H9 (cell line): ENCODE results near the gene FGF12. TPM values are rescaled to one million over a fixed set of nuclear protein-coding genes. Genes with fewer than 3 reads are reported as not detected.

Experiments used
- DNase-seq: peaks from one replicate; pipeline ENCODE4 v3.0.0-alpha.2; 2017
- H2AFZ ChIP-seq: one replicate; pipeline ENCODE4 v1.6.1; 2013; ENCODE audit warnings: mild to moderate bottlenecking, low read length, control low read depth, moderate library complexity
- H2AK5ac ChIP-seq: 2 replicates; pipeline ENCODE4 v1.6.1; 2013; ENCODE audit warnings: low read length, control low read depth, mixed read lengths; ENCODE audit not compliant: insufficient read length
- H2BK120ac ChIP-seq: one replicate; pipeline ENCODE4 v1.6.1; 2013; ENCODE audit warnings: low read depth, mild to moderate bottlenecking, low read length, control low read depth, inconsistent platforms; ENCODE audit not compliant: poor library complexity, severe bottlenecking
- H2BK12ac ChIP-seq: 2 replicates; pipeline ENCODE4 v1.6.1; 2013; ENCODE audit warnings: low read length, control low read depth, mixed read lengths, low read depth; ENCODE audit not compliant: insufficient read length
- H2BK15ac ChIP-seq: 2 replicates; pipeline ENCODE4 v1.6.1; 2013; ENCODE audit warnings: low read depth, low read length, control low read depth
- H2BK20ac ChIP-seq: one replicate; pipeline ENCODE4 v1.6.1; 2013; ENCODE audit warnings: low read depth, mild to moderate bottlenecking, low read length, control low read depth, inconsistent platforms; ENCODE audit not compliant: poor library complexity, severe bottlenecking
- H2BK5ac ChIP-seq: 2 replicates; pipeline ENCODE4 v1.6.1; 2013; ENCODE audit warnings: low read length, control low read depth, mixed read lengths; ENCODE audit not compliant: insufficient read length
- H3K14ac ChIP-seq: 2 replicates; pipeline ENCODE4 v1.6.1; 2013; ENCODE audit warnings: low read length, control low read depth; ENCODE audit not compliant: insufficient read depth
- H3K18ac ChIP-seq: 2 replicates; pipeline ENCODE4 v1.6.1; 2013; ENCODE audit warnings: low read depth, mild to moderate bottlenecking, mixed read lengths, low read length, control low read depth; ENCODE audit not compliant: insufficient read length
- H3K23ac ChIP-seq: 2 replicates; pipeline ENCODE4 v1.6.1; 2013; ENCODE audit warnings: low read length, control low read depth, mixed read lengths, low read depth; ENCODE audit not compliant: insufficient read length
- H3K23me2 ChIP-seq: 2 replicates; pipeline ENCODE4 v1.6.1; 2013; ENCODE audit warnings: low read depth, mild to moderate bottlenecking, mixed read lengths, low read length, control low read depth; ENCODE audit not compliant: insufficient read length, poor library complexity, severe bottlenecking
- H3K27ac ChIP-seq: 2 replicates; pipeline ENCODE4 v1.5.1; 2013; ENCODE audit warnings: low read length, control low read depth, mixed read lengths, low read depth; ENCODE audit not compliant: insufficient read length
- H3K27me3 ChIP-seq: 2 replicates; pipeline ENCODE4 v1.6.1; 2013; ENCODE audit warnings: low read length, control low read depth, inconsistent platforms; ENCODE audit not compliant: insufficient read depth
- H3K4ac ChIP-seq: 2 replicates; pipeline ENCODE4 v1.6.1; 2013; ENCODE audit warnings: low read depth, mild to moderate bottlenecking, control low read depth, inconsistent platforms, low read length, moderate library complexity
- H3K4me1 ChIP-seq: 2 replicates; pipeline ENCODE4 v1.6.1; 2013; ENCODE audit warnings: low read length, control low read depth, inconsistent platforms; ENCODE audit not compliant: insufficient read depth
- H3K4me2 ChIP-seq: 2 replicates; pipeline ENCODE4 v1.6.1; 2013; ENCODE audit warnings: low read length, control low read depth, mixed read lengths; ENCODE audit not compliant: insufficient read length, insufficient read depth
- H3K56ac ChIP-seq: 2 replicates; pipeline ENCODE4 v1.6.1; 2013; ENCODE audit warnings: low read depth, mild to moderate bottlenecking, mixed read lengths, low read length, control low read depth; ENCODE audit not compliant: insufficient read length
- H3K79me1 ChIP-seq: 2 replicates; pipeline ENCODE4 v1.6.1; 2013; ENCODE audit warnings: low read depth, mild to moderate bottlenecking, moderate library complexity, low read length, control low read depth, inconsistent platforms; ENCODE audit not compliant: insufficient read depth, poor library complexity, severe bottlenecking
- H3K79me2 ChIP-seq: 2 replicates; pipeline ENCODE4 v1.6.1; 2013; ENCODE audit warnings: low read length, control low read depth, inconsistent platforms; ENCODE audit not compliant: insufficient read depth
- H3K9ac ChIP-seq: 2 replicates; pipeline ENCODE4 v1.6.1; 2013; ENCODE audit warnings: low read length, control low read depth, mixed read lengths; ENCODE audit not compliant: insufficient read length; ENCODE audit errors: extremely low read depth
- H3K9me3 ChIP-seq: one replicate; pipeline ENCODE4 v1.6.1; 2013; ENCODE audit warnings: low read depth, low read length, inconsistent platforms; ENCODE audit not compliant: control insufficient read depth
- H3T11ph ChIP-seq: one replicate; pipeline ENCODE4 v1.6.1; 2013; ENCODE audit warnings: mild to moderate bottlenecking, low read length, control low read depth, inconsistent platforms
- H4K20me1 ChIP-seq: one replicate; pipeline ENCODE4 v1.6.1; 2013; ENCODE audit not compliant: control insufficient read depth, insufficient read length, insufficient read depth
- H4K5ac ChIP-seq: 2 replicates; pipeline ENCODE4 v1.6.1; 2013; ENCODE audit warnings: low read depth, mild to moderate bottlenecking, mixed read lengths, low read length, control low read depth; ENCODE audit not compliant: insufficient read length
- H4K8ac ChIP-seq: replicated peaks from 2 replicates; pipeline ENCODE4 v1.6.1; 2013; ENCODE audit warnings: low read length, control low read depth, mixed read lengths, low read depth; ENCODE audit not compliant: insufficient read length
- H4K91ac ChIP-seq: 2 replicates; pipeline ENCODE4 v1.6.1; 2013; ENCODE audit warnings: low read depth, mild to moderate bottlenecking, moderate library complexity, mixed read lengths, low read length, control low read depth; ENCODE audit not compliant: insufficient read length
- H3K27ac Mint-ChIP-seq, 3 experiments: 2 replicates in 2 of 3; 3 replicates in 1 of 3; pipeline ENCODE4 v1.8.0; 2020 to 2021; ENCODE audit warnings: mixed read lengths in 3 of 3, mild to moderate bottlenecking in 1 of 3, moderate library complexity in 1 of 3
- H3K27me3 Mint-ChIP-seq: 2 replicates; pipeline ENCODE4 v1.8.0; 2021; ENCODE audit warnings: low read depth, mild to moderate bottlenecking, moderate library complexity, mixed read lengths
- H3K36me3 Mint-ChIP-seq, 3 experiments: 2 replicates in 2 of 3; 3 replicates in 1 of 3; pipeline ENCODE4 v1.8.0; 2020 to 2021; ENCODE audit warnings: low read depth in 3 of 3, mixed read lengths in 3 of 3; ENCODE audit not compliant: insufficient read depth in 1 of 3
- H3K4me1 Mint-ChIP-seq, 2 experiments: 2 replicates each; pipeline ENCODE4 v1.8.0; 2020; ENCODE audit warnings: mixed read lengths in 2 of 2
- H3K4me3 Mint-ChIP-seq, 2 experiments: 2 replicates in 1 of 2; 3 replicates in 1 of 2; pipeline ENCODE4 v1.8.0; 2020 to 2021; ENCODE audit warnings: mild to moderate bottlenecking in 2 of 2, mixed read lengths in 2 of 2, moderate library complexity in 1 of 2
- H3K9me3 Mint-ChIP-seq, 2 experiments: 2 replicates in 1 of 2; 3 replicates in 1 of 2; pipeline ENCODE4 v1.8.0; 2020; ENCODE audit warnings: mild to moderate bottlenecking in 2 of 2, mixed read lengths in 2 of 2, moderate library complexity in 1 of 2
- CTCF ChIP-seq: fragments of 200-600 bp; sonication (generic); conservative IDR thresholded peaks from 3 replicates; pipeline ENCODE4 v1.8.0; 2021; ENCODE audit warnings: antibody characterized with exemption, mild to moderate bottlenecking
- WGBS: extraction: QIAGEN DNeasy Blood & Tissue Kit; methylation state at CpG from one replicate; pipeline ENCODE4 v1.1.7; 2013; ENCODE audit warnings: missing lambda C conversion rate, low lambda C conversion rate, mixed read lengths; ENCODE audit not compliant: insufficient read length; ENCODE audit errors: extremely low coverage; 5-methylcytosine and 5-hydroxymethylcytosine counted together
- total RNA-seq: library from RNA; stranded (reverse); gene quantifications from 2 replicates; pipeline ENCODE4 v1.2.1, GENCODE V29; 2021

Gene FGF12
- total RNA-seq, 1 experiment from 2014 or later = 5.6 TPM

DNA sequence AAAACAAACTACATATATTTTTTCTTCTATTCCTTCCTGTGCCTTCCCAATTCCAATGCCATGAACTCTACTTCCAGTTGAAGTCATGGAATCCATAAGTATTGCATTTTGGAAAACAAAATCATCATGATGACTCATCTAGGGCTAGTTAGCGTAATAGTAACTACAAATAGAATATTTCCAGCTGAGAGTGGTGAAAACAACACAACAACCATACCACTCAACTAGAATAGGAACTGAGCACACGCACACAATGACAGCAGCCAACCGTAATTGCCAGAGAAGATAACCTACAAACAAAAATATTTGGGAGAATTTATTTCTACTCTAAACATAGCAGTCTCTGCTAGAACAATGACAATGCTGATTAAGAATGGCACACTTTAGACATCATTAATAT, 225.9 kb downstream of the FGF12 start:
- no peaks in the 10 kb centered on the region for H3K9me3 ChIP-seq
- H3K23ac ChIP-seq = no peak overlapping the region
- H3K36me3 Mint-ChIP-seq = no peaks in the 10 kb centered on the region; a peak in 1 of 7 replicates
- no CpG with 5 or more reads among the region's 3 CpGs for WGBS
- no peak overlapping the region for H2AK5ac ChIP-seq
- no peak overlapping the region for H3K4me3 Mint-ChIP-seq
- no peak overlapping the region for H2BK15ac ChIP-seq
- no peaks in the 10 kb centered on the region for H3K9me3 Mint-ChIP-seq
- no peak overlapping the region for H2BK120ac ChIP-seq
- no peak overlapping the region for H2AFZ ChIP-seq
- H4K20me1 ChIP-seq = no peaks in the 10 kb centered on the region
- no peaks in the 10 kb centered on the region for H3K23me2 ChIP-seq
- H4K8ac ChIP-seq = no peak overlapping the region
- no peak overlapping the region for H3K18ac ChIP-seq
- no peak overlapping the region for H3K4me2 ChIP-seq
- H3K27ac ChIP-seq = no peak overlapping the region
- no peak overlapping the region for H3K27ac Mint-ChIP-seq
- H3K27me3 Mint-ChIP-seq = no peaks in the 10 kb centered on the region
- no peak overlapping the region for H3T11ph ChIP-seq
- H3K14ac ChIP-seq = no peak overlapping the region
- H3K4me1 ChIP-seq = no peaks in the 10 kb centered on the region
- no peak overlapping the region for H2BK20ac ChIP-seq
- no peak overlapping the region for H2BK12ac ChIP-seq
- H3K79me2 ChIP-seq = no peaks in the 10 kb centered on the region
- TF ChIP-seq CTCF = no peak
- H3K79me1 ChIP-seq = no peaks in the 10 kb centered on the region
- no peak overlapping the region for H4K5ac ChIP-seq
- H3K56ac ChIP-seq = no peak overlapping the region
- H4K91ac ChIP-seq = no peak overlapping the region
- H3K27me3 ChIP-seq = no peaks in the 10 kb centered on the region
- H2BK5ac ChIP-seq = no peak overlapping the region
- H3K4ac ChIP-seq = no peak overlapping the region
- no peaks in the 10 kb centered on the region for H3K4me1 Mint-ChIP-seq
- DNase-seq = no peak
- no peak overlapping the region for H3K9ac ChIP-seq
